ENCODE measurements around the gene MAPK6.

MAPK6 gene

GRCh38 chr15:52115598-52116427, 96.8 kb downstream of the MAPK6 start:
- no peak overlapping the region for H3K4me3 ChIP-seq (ENCODE audit: low read length)
- DNase-seq (ENCODE audit: low read depth, low spot score) = no peak
